GM15510 (cell line): ENCODE data around the gene XYLT1.

Experiments
- POLR2A ChIP-seq: IDR thresholded peaks from 3 replicates; pipeline ENCODE4 v1.6.1; 2011; ENCODE audit warnings: borderline replicate concordance; ENCODE audit not compliant: insufficient read length; ENCODE audit errors: extremely low read depth

Gene XYLT1

DNA sequence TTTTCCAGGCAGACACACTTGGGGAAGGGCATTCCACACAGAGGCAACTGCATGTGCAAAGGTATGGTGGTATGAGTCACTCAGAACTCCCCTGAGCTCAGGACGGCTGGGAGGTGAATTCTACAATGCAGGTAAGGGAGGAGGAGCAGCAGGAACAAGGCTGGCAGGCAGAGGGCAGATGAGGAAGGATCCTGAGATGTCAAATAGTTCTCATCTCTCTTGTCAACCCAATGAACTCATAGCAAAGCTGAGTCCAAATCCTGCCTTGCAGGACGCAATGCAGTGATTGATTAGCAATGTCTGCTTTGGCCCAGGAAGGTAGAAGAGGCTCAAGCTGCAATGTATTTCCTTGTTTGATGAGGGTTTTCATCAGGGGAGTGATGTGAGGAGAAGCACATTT is 243.5 kb downstream of the XYLT1 start:
- no peak for TF ChIP-seq POLR2A

GRCh38 chr16:17225541-17225940 is 245.2 kb downstream of the XYLT1 start:
- no peak for TF ChIP-seq POLR2A

GRCh38 chr16:17224879-17225281 is 245.9 kb downstream of the XYLT1 start:
- no peak for TF ChIP-seq POLR2A

DNA sequence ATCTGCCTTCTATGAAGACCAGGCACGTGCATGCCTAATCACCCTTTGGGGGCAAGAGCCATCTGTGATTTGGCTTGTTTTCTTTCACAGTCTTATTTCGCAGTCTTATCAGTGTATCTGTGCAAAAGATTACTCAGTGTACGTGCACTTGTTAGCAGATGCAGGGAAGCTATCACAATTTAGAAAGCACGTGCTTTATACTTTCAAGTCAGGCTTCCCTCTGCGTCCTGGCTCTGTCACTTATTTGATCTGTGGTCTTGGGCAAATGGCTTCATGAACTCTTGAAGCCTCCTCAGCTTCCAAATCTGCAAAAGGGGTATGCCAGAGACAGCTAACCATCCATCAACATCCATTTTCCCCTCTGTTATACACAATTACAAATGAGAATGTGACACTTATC is 246.4 kb downstream of the XYLT1 start:
- TF ChIP-seq POLR2A: no peak

DNA sequence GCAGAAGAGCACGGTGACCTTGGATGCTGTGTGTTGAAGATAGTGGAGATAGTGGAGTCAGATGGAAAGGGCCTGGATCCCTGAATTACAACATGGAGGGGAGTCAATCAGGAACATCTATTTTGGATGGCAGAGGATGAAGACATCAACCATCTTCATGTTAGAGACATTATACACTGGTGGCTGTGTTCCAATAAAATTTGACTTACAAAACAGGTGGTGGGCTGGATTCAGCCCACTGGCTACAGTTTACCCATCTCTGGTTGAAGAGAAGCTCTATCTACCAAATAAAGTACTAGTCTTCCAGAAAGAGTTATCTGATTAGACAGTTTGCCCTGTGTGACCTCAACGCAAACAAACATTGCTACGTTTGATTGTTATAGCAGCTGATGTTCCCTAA is 247.2 kb downstream of the XYLT1 start:
- no peak for TF ChIP-seq POLR2A

GRCh38 chr16:17222871-17223401 is 247.8 kb downstream of the XYLT1 start:
- no peak for TF ChIP-seq POLR2A

- no peak for TF ChIP-seq POLR2A
These were observed 250.8 kb downstream of the XYLT1 start for GRCh38 chr16:17219991-17220390.

DNA sequence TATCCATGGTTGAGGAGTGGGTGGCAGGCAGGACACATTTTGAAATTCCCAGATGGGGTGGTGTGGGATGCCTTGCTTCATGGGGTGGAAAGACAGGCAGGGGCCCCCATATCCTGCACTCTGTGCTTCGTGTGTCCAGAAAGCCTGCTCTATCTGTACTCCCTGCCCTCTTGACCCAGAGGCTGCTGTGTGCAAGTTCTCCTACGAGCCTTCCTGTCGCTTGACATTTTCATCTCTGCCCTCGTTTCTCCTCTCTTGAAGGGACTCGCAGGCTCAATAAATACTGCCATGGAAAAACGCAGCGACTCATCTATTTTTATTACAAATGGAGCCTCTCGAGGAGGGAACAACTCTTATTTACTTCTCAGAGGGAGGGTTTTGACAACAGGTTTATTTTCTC is 254.8 kb downstream of the XYLT1 start:
- no peak for TF ChIP-seq POLR2A

- no peak for TF ChIP-seq POLR2A
These were observed 255.5 kb downstream of the XYLT1 start for GRCh38 chr16:17215306-17215705.

GRCh38 chr16:17213974-17214373 is 256.8 kb downstream of the XYLT1 start:
- no peak for TF ChIP-seq POLR2A

DNA sequence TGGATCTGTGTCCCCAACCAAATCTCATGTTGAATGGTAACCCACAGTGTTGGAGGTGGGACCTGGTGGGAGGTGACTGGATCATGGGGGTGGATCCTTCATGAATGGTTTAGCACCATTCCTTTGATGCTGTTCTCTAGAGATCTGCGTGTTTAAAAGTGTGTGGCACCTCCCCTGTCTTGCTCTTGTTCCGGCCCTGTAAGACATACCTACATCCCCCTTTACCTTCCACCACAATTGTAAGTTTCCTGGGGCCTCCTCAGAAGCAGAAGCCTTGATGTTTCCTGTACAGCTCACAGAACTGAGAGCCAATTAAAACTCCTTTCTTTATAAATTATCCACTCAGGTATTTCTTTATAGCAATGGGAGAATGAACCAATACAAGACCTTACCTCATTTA is 257.7 kb downstream of the XYLT1 start:
- TF ChIP-seq POLR2A: no peak

DNA sequence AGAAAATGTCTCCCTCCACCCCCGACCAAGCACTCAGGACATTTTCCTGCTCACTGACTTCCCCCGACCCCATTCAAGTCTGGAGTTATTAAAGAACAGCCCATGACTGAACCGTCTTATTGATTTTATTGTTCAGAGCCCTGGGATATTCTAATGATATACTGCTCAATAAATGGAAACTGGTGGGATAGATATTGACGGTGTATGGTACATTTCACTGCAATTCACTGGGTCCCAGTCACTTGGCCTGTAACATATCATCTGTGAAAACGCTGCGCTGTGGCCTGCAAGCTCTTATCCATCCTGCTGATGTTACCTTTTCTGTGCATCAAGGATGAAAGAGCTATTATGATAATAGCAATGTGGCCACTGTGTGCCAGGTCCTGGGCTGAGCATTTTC is 258.2 kb downstream of the XYLT1 start:
- TF ChIP-seq POLR2A: no peak

- TF ChIP-seq POLR2A: no peak
These were observed 259.0 kb downstream of the XYLT1 start for GRCh38 chr16:17211797-17212196.

- no peak for TF ChIP-seq POLR2A
These were observed 264.0 kb downstream of the XYLT1 start for GRCh38 chr16:17206712-17207111.

DNA sequence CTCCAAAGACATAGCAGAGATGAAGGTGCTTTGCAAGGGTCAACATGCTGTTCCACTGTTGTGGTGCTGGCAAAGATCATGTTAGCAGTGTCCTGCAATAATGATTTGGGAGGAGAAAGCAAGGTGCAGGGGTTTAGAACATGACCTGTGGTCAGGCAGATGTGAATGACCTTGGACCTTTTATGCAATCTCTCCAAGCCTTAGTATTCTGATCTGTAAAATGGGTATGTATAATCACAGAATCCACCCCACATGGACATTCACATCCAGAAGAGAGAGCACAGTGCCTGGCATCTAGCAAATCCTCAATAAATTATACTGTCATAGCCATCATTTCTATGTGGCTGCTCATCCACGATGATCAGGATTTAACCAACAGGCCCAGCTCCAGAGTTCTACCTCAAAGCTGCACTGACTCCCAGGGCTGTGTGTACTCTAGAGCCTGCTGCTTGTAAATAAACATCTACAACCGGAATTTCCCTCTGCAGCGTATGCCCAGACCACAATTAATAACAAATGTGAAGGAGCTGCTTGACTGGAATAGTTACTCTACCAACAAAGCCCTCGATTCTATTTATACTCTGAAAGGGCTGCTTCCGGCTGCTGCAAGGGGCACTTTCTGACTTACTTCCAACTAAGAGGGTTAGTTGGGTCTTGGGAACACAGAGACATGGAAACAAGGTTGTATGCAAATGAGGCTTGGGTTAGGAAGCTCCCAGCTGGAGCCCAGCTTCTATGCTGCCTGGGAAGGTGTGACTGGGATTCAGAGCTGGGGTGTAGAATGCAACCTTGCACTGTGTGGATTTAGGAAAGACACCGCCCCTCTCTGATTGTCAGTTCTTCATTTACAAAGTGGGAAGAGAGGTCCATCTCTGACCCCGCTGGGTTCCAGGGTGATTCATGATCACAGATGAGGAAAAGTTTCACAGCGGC is 265.2 kb downstream of the XYLT1 start:
- TF ChIP-seq POLR2A: no peak

DNA sequence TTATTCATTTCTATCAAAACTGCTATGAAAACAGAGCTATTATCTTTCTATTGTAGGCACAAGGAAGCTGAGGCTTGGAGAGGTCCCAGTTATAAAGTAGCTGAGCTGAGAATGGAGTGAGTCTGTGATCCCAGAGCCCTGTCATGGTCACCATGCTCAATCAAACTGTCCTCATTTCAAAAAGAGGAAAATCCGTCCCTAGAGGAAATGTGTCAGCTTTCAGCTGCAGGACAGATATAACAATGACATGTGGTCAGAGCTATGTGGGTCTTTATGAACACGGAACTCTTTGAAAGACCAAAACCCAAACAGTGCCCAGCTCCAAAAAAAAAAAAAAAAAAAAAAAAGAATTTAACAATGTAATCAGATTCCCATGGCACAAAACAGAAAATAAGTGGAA is 266.1 kb downstream of the XYLT1 start:
- TF ChIP-seq POLR2A: no peak
